Panc1 (cell line): ENCODE measurements around the gene ATP10A.

Source experiments
- POLR2AphosphoS5 ChIP-seq: IDR thresholded peaks from 2 replicates; pipeline ENCODE4 v1.6.1; 2012; ENCODE audit warnings: mild to moderate bottlenecking, low read depth, low read length, moderate library complexity
- TF ChIP-seq, protein P1 (sequence below): fragments of 450-650 bp; IDR thresholded peaks from 2 replicates; pipeline ENCODE4 v1.5.1; 2017; ENCODE audit warnings: mild to moderate bottlenecking

DNA sequence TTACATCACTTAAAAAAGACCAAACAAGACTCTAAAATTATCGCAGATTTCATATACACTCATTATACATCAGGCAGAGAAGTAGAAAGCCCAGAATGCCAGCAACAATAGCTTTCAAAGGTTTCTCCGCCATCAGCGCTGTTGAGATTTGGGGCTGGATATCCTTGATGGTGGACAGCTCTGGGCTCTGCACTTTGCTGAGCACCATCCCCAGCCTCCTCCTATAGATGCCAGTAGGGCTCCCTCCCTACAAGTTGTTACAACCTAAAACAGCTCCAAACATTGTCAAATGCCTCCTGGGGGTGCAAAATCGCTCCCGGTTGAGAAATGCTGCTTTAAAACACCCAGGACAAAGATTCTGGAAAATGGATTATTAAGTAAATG is 73.5 kb downstream of the ATP10A start:
- TF ChIP-seq, protein P1, sequence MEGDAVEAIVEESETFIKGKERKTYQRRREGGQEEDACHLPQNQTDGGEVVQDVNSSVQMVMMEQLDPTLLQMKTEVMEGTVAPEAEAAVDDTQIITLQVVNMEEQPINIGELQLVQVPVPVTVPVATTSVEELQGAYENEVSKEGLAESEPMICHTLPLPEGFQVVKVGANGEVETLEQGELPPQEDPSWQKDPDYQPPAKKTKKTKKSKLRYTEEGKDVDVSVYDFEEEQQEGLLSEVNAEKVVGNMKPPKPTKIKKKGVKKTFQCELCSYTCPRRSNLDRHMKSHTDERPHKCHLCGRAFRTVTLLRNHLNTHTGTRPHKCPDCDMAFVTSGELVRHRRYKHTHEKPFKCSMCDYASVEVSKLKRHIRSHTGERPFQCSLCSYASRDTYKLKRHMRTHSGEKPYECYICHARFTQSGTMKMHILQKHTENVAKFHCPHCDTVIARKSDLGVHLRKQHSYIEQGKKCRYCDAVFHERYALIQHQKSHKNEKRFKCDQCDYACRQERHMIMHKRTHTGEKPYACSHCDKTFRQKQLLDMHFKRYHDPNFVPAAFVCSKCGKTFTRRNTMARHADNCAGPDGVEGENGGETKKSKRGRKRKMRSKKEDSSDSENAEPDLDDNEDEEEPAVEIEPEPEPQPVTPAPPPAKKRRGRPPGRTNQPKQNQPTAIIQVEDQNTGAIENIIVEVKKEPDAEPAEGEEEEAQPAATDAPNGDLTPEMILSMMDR: no peak
- TF ChIP-seq POLR2AphosphoS5: no peak
